Cardiac septum (tissue), 1 donor: ENCODE measurements around the gene TMEM45A. TPM values are rescaled to one million over a fixed set of nuclear protein-coding genes. Genes with fewer than 3 reads are reported as not detected.

Experiments
- DNase-seq: peaks from one replicate; pipeline ENCODE4 v3.0.0-alpha.2; 2020; ENCODE audit warnings: low spot score
- intact Hi-C: fragments of 100-400 bp; cut with DNase I; formaldehyde crosslinking; loops from one replicate; pipeline ENCODE4 v1.14.0; 2022
- total RNA-seq: library from RNA; stranded (reverse); fragmentation: NEBNext Ultra II Directional; extraction: Animal tissue kit (Norgen Biotek cat#: 25700); gene quantifications from one replicate; pipeline ENCODE4 v1.2.1, GENCODE V29; 2021
- donor health status: DM: no; HTN: no; CAD: no.

TMEM45A gene
- total RNA-seq, 1 donor from 2014 or later, result 4.8 TPM

GRCh38 chr3:100600181-100601042 is 108.0 kb downstream of the TMEM45A start:
- DNase-seq, result no peak
- intact Hi-C loops, result no loop called here

- intact Hi-C loops, result no loop called here
Measured at GRCh38 chr3:100602506-100603444, 110.4 kb downstream of the TMEM45A start.

GRCh38 chr3:100603469-100603868 is 111.0 kb downstream of the TMEM45A start:
- intact Hi-C loops, result no loop called here
- DNase-seq, result no peak

More at GRCh38 chr3:100602506-100603444, 110.4 kb downstream of the TMEM45A start:
- DNase-seq, result no peak

- intact Hi-C loops, result no loop called here
- DNase-seq, result no peak
Measured at GRCh38 chr3:100605358-100605757, 112.9 kb downstream of the TMEM45A start.

- no peak for DNase-seq
- intact Hi-C loops, result no loop called here
Measured at GRCh38 chr3:100606894-100607512, 114.6 kb downstream of the TMEM45A start.

GRCh38 chr3:100609305-100609704 is 116.9 kb downstream of the TMEM45A start, which contains the start of gene ADGRG7:
TSS of gene ADGRG7 (plus strand) at chr3:100609601. CDS start at chr3:100609857, 256 bp downstream.
- intact Hi-C loops, result no loop called here
- no peak for DNase-seq

GRCh38 chr3:100609963-100610362 is 117.5 kb downstream of the TMEM45A start:
- DNase-seq, result no peak
- intact Hi-C loops, result no loop called here

- intact Hi-C loops, result no loop called here
- no peak for DNase-seq
Measured at GRCh38 chr3:100611221-100611620, 118.8 kb downstream of the TMEM45A start.

GRCh38 chr3:100613721-100614390 is 121.4 kb downstream of the TMEM45A start:
- no peak for DNase-seq
- intact Hi-C loops, result no loop called here

GRCh38 chr3:100614941-100615340 is 122.5 kb downstream of the TMEM45A start:
- DNase-seq, result no peak
- intact Hi-C loops, result no loop called here

GRCh38 chr3:100615684-100616083 is 123.3 kb downstream of the TMEM45A start:
- intact Hi-C loops, result no loop called here
- DNase-seq, result no peak

- intact Hi-C loops, result no loop called here
- DNase-seq, result no peak
Measured at GRCh38 chr3:100621251-100621650, 128.8 kb downstream of the TMEM45A start.

Other genes starting within 250 kb of the TMEM45A start
- 35.1 TPM for gene TBC1D23, start 231.6 kb upstream of the TMEM45A start, total RNA-seq
- 41.0 TPM for gene NIT2, start 157.9 kb upstream of the TMEM45A start, total RNA-seq
- gene TOMM70, start 91.5 kb upstream of the TMEM45A start, total RNA-seq, result 54.0 TPM
- gene LNP1, start 91.1 kb upstream of the TMEM45A start, total RNA-seq, result 4.6 TPM
- 0.13 TPM for gene ADGRG7, start 117.0 kb downstream of the TMEM45A start, total RNA-seq
- gene TFG, start 216.9 kb downstream of the TMEM45A start, total RNA-seq, result 93.0 TPM